ENCODE results near the gene DTWD1. TPM values are rescaled to one million over a fixed set of nuclear protein-coding genes. Genes with fewer than 3 reads are reported as not detected.

The DTWD1 gene
- total and polyA plus RNA-seq, 2 donors (not counting 3 experiments of a cell fraction or from before 2014, with no cell fraction given): 4.6 to 20.1 TPM

DNA sequence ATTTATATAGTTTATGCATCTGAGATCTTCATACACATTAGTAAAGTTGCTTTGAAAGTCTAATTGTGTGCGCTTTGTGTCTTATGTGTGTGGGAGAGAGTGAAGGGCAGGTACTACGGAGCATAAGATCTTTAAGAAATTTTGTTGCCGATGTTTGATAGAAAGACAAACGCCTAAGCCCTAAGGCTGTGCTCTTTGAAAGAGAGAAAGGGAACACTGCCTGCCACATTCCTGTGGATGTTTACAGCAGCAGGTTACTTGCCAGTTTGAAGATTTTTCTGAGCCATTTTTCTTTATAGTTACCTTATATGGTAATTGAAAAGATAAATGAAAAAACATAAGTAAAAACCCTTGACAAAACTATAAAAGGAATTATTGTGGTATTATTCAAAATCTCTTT is 17.0 kb downstream of the DTWD1 start:
- POLR2A ChIA-PET: no interaction called here
- CTCF ChIA-PET: interaction anchor here (0.7 kb wide), 1 partner anchor 49 kb away, joined by 3 read pairs; no protein-coding TSS in a partner anchor
- DNase-seq (ENCODE audit: low read depth, low spot score): no peak

DNA sequence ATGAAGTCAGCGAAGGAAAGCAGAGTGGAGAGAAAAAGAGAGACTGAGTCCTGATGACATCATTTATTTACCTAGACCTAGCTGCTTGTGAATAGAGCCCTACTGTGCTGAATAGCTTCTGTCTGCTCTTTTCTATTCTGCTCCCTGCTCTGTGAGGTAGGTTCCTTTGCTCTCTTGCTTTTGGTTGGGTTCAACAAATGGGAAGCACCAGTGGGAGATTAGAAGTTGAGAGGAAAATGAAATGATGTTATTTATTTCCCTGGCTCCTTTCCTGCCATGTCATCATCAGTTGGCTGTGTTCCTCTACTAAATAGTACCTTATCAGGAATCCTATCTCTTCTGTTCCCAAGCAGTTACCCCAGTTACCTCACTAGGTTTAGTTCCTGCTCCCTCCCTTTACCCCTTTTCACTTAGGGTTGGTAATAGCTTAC is 23.5 kb downstream of the DTWD1 start:
- no peak for DNase-seq (ENCODE audit: low read depth, low spot score)
- no peaks in the 10 kb centered on the region for H3K9me1 ChIP-seq (replicated peaks; ENCODE audit: control insufficient read depth, extremely low read depth, insufficient read depth, low read length)
- no peak for FAIRE-seq

More for the DNA sequence above, 17.0 kb downstream of the DTWD1 start:
- Histone ChIP-seq H3K9me3 (replicated peaks; ENCODE audit: control insufficient read depth, insufficient read depth, low read length) (no peaks in the 10 kb centered on the region), H3K4me1 (ENCODE audit: control insufficient read depth, extremely low read depth, insufficient read depth, low read length) (no peaks in the 10 kb centered on the region), H3K27ac (ENCODE audit: insufficient read depth, low read depth, low read length) (no peak overlapping the region), H3K9ac (replicated peaks; ENCODE audit: extremely low read depth, insufficient read depth, low read length) (no peak overlapping the region), H3K9me1 (replicated peaks; ENCODE audit: control insufficient read depth, extremely low read depth, insufficient read depth, low read length) (no peaks in the 10 kb centered on the region), H3K4me2 (ENCODE audit: insufficient read depth, low read length) (no peak overlapping the region), H2AFZ (ENCODE audit: low read depth, low read length) (no peak overlapping the region), H3K27me3 (ENCODE audit: control insufficient read depth in 2 of 2, insufficient read depth in 2 of 2, low read length in 2 of 2) (no peaks in the 10 kb centered on the region), H4K20me1 (replicated peaks; ENCODE audit: control insufficient read depth, extremely low read depth, insufficient read depth, low read length) (peaks cover 2% of the 10 kb centered on the region), H3K79me2 (ENCODE audit: control insufficient read depth, insufficient read depth, low read length) (no peaks in the 10 kb centered on the region), H3K4me3 (replicated peaks in 1 of 3; ENCODE audit: insufficient read depth in 1 of 3, low read depth in 1 of 3, low read length in 3 of 3) (no peak overlapping the region), H3K36me3 (ENCODE audit: control insufficient read depth in 2 of 2, extremely low read depth in 1 of 2, insufficient read depth in 2 of 2, low read length in 2 of 2) (no peaks in the 10 kb centered on the region)
- dilution Hi-C loops (cut with MboI; ENCODE audit: extremely low pct_ligation_motif_present, low sequenced_read_pairs) (no loop called here), intact Hi-C loops (cut with micrococcal nuclease) (no loop called here)
- BruUV-seq (replicated peaks): no TSS peak
- TF ChIP-seq FOS (IDR thresholded peaks at IDR 0.05; ENCODE audit: borderline replicate concordance, insufficient read depth, low read length) (no peak), POLR2A (IDR thresholded peaks at IDR 0.05; ENCODE audit: low read depth, low read length) (no peak), JUN (IDR thresholded peaks at IDR 0.05; ENCODE audit: borderline replicate concordance, insufficient read depth, insufficient read length, low read depth) (no peak), POLR2AphosphoS5 (IDR thresholded peaks at IDR 0.05; ENCODE audit: insufficient read depth, low read depth, low read length) (no peak), MYC (IDR thresholded peaks at IDR 0.05; ENCODE audit: low read depth, low read length) (no peak), GATA2 (IDR thresholded peaks at IDR 0.05; ENCODE audit: insufficient read depth, insufficient read length, low read depth, low read length) (no peak), EZH2 (IDR thresholded peaks at IDR 0.05; ENCODE audit: borderline replicate concordance, low read depth, low read length, severe bottlenecking) (no peak)
- TF ChIP-seq, protein P1, sequence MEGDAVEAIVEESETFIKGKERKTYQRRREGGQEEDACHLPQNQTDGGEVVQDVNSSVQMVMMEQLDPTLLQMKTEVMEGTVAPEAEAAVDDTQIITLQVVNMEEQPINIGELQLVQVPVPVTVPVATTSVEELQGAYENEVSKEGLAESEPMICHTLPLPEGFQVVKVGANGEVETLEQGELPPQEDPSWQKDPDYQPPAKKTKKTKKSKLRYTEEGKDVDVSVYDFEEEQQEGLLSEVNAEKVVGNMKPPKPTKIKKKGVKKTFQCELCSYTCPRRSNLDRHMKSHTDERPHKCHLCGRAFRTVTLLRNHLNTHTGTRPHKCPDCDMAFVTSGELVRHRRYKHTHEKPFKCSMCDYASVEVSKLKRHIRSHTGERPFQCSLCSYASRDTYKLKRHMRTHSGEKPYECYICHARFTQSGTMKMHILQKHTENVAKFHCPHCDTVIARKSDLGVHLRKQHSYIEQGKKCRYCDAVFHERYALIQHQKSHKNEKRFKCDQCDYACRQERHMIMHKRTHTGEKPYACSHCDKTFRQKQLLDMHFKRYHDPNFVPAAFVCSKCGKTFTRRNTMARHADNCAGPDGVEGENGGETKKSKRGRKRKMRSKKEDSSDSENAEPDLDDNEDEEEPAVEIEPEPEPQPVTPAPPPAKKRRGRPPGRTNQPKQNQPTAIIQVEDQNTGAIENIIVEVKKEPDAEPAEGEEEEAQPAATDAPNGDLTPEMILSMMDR (IDR thresholded peaks at IDR 0.05; ENCODE audit: extremely low read depth in 1 of 2, insufficient read depth in 1 of 2, low read depth in 1 of 2, low read length in 2 of 2): no peak
- no peak for FAIRE-seq

More for the DNA sequence above, 23.5 kb downstream of the DTWD1 start:
- Histone ChIP-seq H3K27me3 (ENCODE audit: control insufficient read depth in 2 of 2, insufficient read depth in 2 of 2, low read length in 2 of 2) (no peaks in the 10 kb centered on the region), H3K9me3 (replicated peaks; ENCODE audit: control insufficient read depth, insufficient read depth, low read length) (no peaks in the 10 kb centered on the region), H3K9ac (replicated peaks; ENCODE audit: extremely low read depth, insufficient read depth, low read length) (no peak overlapping the region), H3K4me2 (ENCODE audit: insufficient read depth, low read length) (no peak overlapping the region), H3K36me3 (ENCODE audit: control insufficient read depth in 2 of 2, extremely low read depth in 1 of 2, insufficient read depth in 2 of 2, low read length in 2 of 2) (no peaks in the 10 kb centered on the region), H3K4me1 (ENCODE audit: control insufficient read depth, extremely low read depth, insufficient read depth, low read length) (no peaks in the 10 kb centered on the region), H2AFZ (ENCODE audit: low read depth, low read length) (no peak overlapping the region), H3K4me3 (replicated peaks in 1 of 3; ENCODE audit: insufficient read depth in 1 of 3, low read depth in 1 of 3, low read length in 3 of 3) (no peak overlapping the region), H3K27ac (ENCODE audit: insufficient read depth, low read depth, low read length) (no peak overlapping the region), H4K20me1 (replicated peaks; ENCODE audit: control insufficient read depth, extremely low read depth, insufficient read depth, low read length) (peaks cover 2% of the 10 kb centered on the region), H3K79me2 (ENCODE audit: control insufficient read depth, insufficient read depth, low read length) (no peaks in the 10 kb centered on the region)
- dilution Hi-C loops (cut with MboI; ENCODE audit: extremely low pct_ligation_motif_present, low sequenced_read_pairs) (no loop called here), intact Hi-C loops (cut with micrococcal nuclease) (no loop called here)
- CTCF ChIA-PET: no interaction called here
- POLR2A ChIA-PET: no interaction called here
- TF ChIP-seq, protein P2, sequence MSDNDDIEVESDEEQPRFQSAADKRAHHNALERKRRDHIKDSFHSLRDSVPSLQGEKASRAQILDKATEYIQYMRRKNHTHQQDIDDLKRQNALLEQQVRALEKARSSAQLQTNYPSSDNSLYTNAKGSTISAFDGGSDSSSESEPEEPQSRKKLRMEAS (IDR thresholded peaks at IDR 0.05; ENCODE audit: insufficient read depth, insufficient read length): no peak
- TF ChIP-seq GATA2 (IDR thresholded peaks at IDR 0.05; ENCODE audit: insufficient read depth, insufficient read length, low read depth, low read length) (no peak), EZH2 (IDR thresholded peaks at IDR 0.05; ENCODE audit: borderline replicate concordance, low read depth, low read length, severe bottlenecking) (no peak), MYC (IDR thresholded peaks at IDR 0.05; ENCODE audit: low read depth, low read length) (no peak), POLR2A (IDR thresholded peaks at IDR 0.05; ENCODE audit: low read depth, low read length) (no peak), JUN (IDR thresholded peaks at IDR 0.05; ENCODE audit: borderline replicate concordance, insufficient read depth, insufficient read length, low read depth) (no peak), POLR2AphosphoS5 (IDR thresholded peaks at IDR 0.05; ENCODE audit: insufficient read depth, low read depth, low read length) (no peak), FOS (IDR thresholded peaks at IDR 0.05; ENCODE audit: borderline replicate concordance, insufficient read depth, low read length) (no peak)
- TF ChIP-seq, protein P1 (IDR thresholded peaks at IDR 0.05; ENCODE audit: extremely low read depth in 1 of 2, insufficient read depth in 1 of 2, low read depth in 1 of 2, low read length in 2 of 2): no peak
- no TSS peak for BruUV-seq (replicated peaks)

Data from endothelial cell of umbilical vein (primary cell).